Measurements from ENCODE around the gene DCTN1.
"Not testable (repeated sequence)": the region's sequence is repeated elsewhere in the genome, so short reads cannot be mapped to it uniquely, and the experiment has no call there.

DCTN1 gene

GRCh38 chr2:74349889-74350288, 30.2 kb downstream of the DCTN1 start:
- DNase-seq (ENCODE audit: low read depth): no peak
- H3K4me3 ChIP-seq (ENCODE audit: low read depth, low read length): no peak overlapping the region
- TF ChIP-seq MAX (IDR thresholded peaks at IDR 0.05; ENCODE audit: low read depth, low read length) (no peak), MYC (IDR thresholded peaks at IDR 0.05; ENCODE audit: low read depth, low read length) (no peak), POLR2A (IDR thresholded peaks at IDR 0.05; ENCODE audit: extremely low read depth, insufficient read length) (no peak), CTCF (IDR thresholded peaks at IDR 0.05; ENCODE audit: low read depth, low read length) (no peak)

- no peak for DNase-seq (ENCODE audit: low read depth)
- TF ChIP-seq POLR2A (IDR thresholded peaks at IDR 0.05; ENCODE audit: extremely low read depth, insufficient read length) (no peak), CTCF (IDR thresholded peaks at IDR 0.05; ENCODE audit: low read depth, low read length) (no peak), MAX (IDR thresholded peaks at IDR 0.05; ENCODE audit: low read depth, low read length) (no peak), MYC (IDR thresholded peaks at IDR 0.05; ENCODE audit: low read depth, low read length) (no peak)
- no peak overlapping the region for H3K4me3 ChIP-seq (ENCODE audit: low read depth, low read length)
These were observed 32.4 kb downstream of the DCTN1 start for GRCh38 chr2:74347742-74348141.

- TF ChIP-seq CTCF (IDR thresholded peaks at IDR 0.05; ENCODE audit: low read depth, low read length) (no peak), POLR2A (IDR thresholded peaks at IDR 0.05; ENCODE audit: extremely low read depth, insufficient read length) (no peak), MAX (IDR thresholded peaks at IDR 0.05; ENCODE audit: low read depth, low read length) (no peak), MYC (IDR thresholded peaks at IDR 0.05; ENCODE audit: low read depth, low read length) (no peak)
- DNase-seq (ENCODE audit: low read depth): no peak
- no peak overlapping the region for H3K4me3 ChIP-seq (ENCODE audit: low read depth, low read length)
These were observed 32.8 kb downstream of the DCTN1 start for GRCh38 chr2:74347303-74347702.

- TF ChIP-seq CTCF (IDR thresholded peaks at IDR 0.05; ENCODE audit: low read depth, low read length) (no peak), POLR2A (IDR thresholded peaks at IDR 0.05; ENCODE audit: extremely low read depth, insufficient read length) (no peak), MAX (IDR thresholded peaks at IDR 0.05; ENCODE audit: low read depth, low read length) (no peak), MYC (IDR thresholded peaks at IDR 0.05; ENCODE audit: low read depth, low read length) (no peak)
- DNase-seq (ENCODE audit: low read depth): no peak
These were observed 34.7 kb downstream of the DCTN1 start for GRCh38 chr2:74345272-74345943.

GRCh38 chr2:74343316-74343715, 36.8 kb downstream of the DCTN1 start, which contains the start of gene SLC4A5:
Gene SLC4A5, minus strand, starts transcription at chr2:74343416. Its CDS starts 28,393 bp downstream, at chr2:74315023.
- no peak for DNase-seq (ENCODE audit: low read depth)
- TF ChIP-seq MYC (IDR thresholded peaks at IDR 0.05; ENCODE audit: low read depth, low read length): no peak
- no peak for TF ChIP-seq POLR2A (IDR thresholded peaks at IDR 0.05; ENCODE audit: extremely low read depth, insufficient read length)
- no peak for TF ChIP-seq MAX (IDR thresholded peaks at IDR 0.05; ENCODE audit: low read depth, low read length)
- TF ChIP-seq CTCF (IDR thresholded peaks at IDR 0.05; ENCODE audit: low read depth, low read length): no peak
- no peak within 1 kb of the TSS for H3K4me3 ChIP-seq (ENCODE audit: low read depth, low read length)

More at GRCh38 chr2:74345272-74345943, 34.7 kb downstream of the DCTN1 start:
- no peak overlapping the region for H3K4me3 ChIP-seq (ENCODE audit: low read depth, low read length)

- H3K4me3 ChIP-seq (ENCODE audit: low read depth, low read length); DNase-seq (ENCODE audit: low read depth): not testable (repeated sequence)
These were observed 43.9 kb downstream of the DCTN1 start for GRCh38 chr2:74336227-74336626.
